Fibroblast of pulmonary artery (primary cell): ENCODE measurements around the gene SAP30L.

Experiments
- DNase-seq: peaks from one replicate; pipeline ENCODE4 v3.0.0-alpha.2; 2010; ENCODE audit warnings: low read depth
- H3K4me3 ChIP-seq: replicated peaks from 2 replicates; pipeline ENCODE4 v1.5.1; 2011; ENCODE audit warnings: low read depth, mild to moderate bottlenecking, control low read depth, low read length, moderate library complexity
- CTCF ChIP-seq: IDR thresholded peaks from 2 replicates; pipeline ENCODE4 v1.5.1; 2011; ENCODE audit warnings: mild to moderate bottlenecking, control low read depth, low read length, inconsistent platforms; ENCODE audit errors: missing control alignments

SAP30L gene

GRCh38 chr5:154444556-154445421, 1.0 kb upstream of the SAP30L start:
- H3K4me3 ChIP-seq: peak overlapping the region; percentile 98
- DNase-seq: no peak
- TF ChIP-seq CTCF: no peak

GRCh38 chr5:154446195-154447088, 645 bp downstream of the SAP30L start:
- peak; percentile 61 for DNase-seq
- TF ChIP-seq CTCF: no peak
- H3K4me3 ChIP-seq: peak overlapping the region; percentile 98

- no peak for TF ChIP-seq CTCF
- H3K4me3 ChIP-seq: peak overlapping the region; percentile 98
- DNase-seq: no peak
Observed at GRCh38 chr5:154447089-154447725, 1.4 kb downstream of the SAP30L start.

GRCh38 chr5:154449786-154450185, 4.0 kb downstream of the SAP30L start:
- H3K4me3 ChIP-seq: no peak overlapping the region
- no peak for TF ChIP-seq CTCF
- no peak for DNase-seq

- H3K4me3 ChIP-seq: no peak overlapping the region
- no peak for DNase-seq
- TF ChIP-seq CTCF: no peak
Observed at GRCh38 chr5:154451957-154452356, 6.2 kb downstream of the SAP30L start.

- H3K4me3 ChIP-seq: no peak overlapping the region
- no peak for DNase-seq
- no peak for TF ChIP-seq CTCF
Observed at GRCh38 chr5:154455585-154455984, 9.8 kb downstream of the SAP30L start.
